ENCODE data around the gene PDZRN3.

PDZRN3 gene

GRCh38 chr3:73521734-73522336, 102.9 kb downstream of the PDZRN3 start:
- TF ChIP-seq POLR2AphosphoS5 (IDR thresholded peaks at IDR 0.05; ENCODE audit: low read depth, low read length) (no peak), TAF1 (IDR thresholded peaks at IDR 0.05; ENCODE audit: borderline replicate concordance, insufficient read depth, low read length) (no peak), FOXP2 (optimal IDR thresholded peaks at IDR 0.05; ENCODE audit: borderline replicate concordance, extremely low read depth, extremely low read length, insufficient read depth) (no peak), SIN3A (IDR thresholded peaks at IDR 0.05; ENCODE audit: borderline replicate concordance, insufficient read depth, low read length) (no peak)
- TF ChIP-seq, protein P1, sequence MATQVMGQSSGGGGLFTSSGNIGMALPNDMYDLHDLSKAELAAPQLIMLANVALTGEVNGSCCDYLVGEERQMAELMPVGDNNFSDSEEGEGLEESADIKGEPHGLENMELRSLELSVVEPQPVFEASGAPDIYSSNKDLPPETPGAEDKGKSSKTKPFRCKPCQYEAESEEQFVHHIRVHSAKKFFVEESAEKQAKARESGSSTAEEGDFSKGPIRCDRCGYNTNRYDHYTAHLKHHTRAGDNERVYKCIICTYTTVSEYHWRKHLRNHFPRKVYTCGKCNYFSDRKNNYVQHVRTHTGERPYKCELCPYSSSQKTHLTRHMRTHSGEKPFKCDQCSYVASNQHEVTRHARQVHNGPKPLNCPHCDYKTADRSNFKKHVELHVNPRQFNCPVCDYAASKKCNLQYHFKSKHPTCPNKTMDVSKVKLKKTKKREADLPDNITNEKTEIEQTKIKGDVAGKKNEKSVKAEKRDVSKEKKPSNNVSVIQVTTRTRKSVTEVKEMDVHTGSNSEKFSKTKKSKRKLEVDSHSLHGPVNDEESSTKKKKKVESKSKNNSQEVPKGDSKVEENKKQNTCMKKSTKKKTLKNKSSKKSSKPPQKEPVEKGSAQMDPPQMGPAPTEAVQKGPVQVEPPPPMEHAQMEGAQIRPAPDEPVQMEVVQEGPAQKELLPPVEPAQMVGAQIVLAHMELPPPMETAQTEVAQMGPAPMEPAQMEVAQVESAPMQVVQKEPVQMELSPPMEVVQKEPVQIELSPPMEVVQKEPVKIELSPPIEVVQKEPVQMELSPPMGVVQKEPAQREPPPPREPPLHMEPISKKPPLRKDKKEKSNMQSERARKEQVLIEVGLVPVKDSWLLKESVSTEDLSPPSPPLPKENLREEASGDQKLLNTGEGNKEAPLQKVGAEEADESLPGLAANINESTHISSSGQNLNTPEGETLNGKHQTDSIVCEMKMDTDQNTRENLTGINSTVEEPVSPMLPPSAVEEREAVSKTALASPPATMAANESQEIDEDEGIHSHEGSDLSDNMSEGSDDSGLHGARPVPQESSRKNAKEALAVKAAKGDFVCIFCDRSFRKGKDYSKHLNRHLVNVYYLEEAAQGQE (IDR thresholded peaks at IDR 0.05; ENCODE audit: insufficient read depth in 1 of 2, low read depth in 2 of 2, low read length in 2 of 2): no peak

- TF ChIP-seq, protein P1 (IDR thresholded peaks at IDR 0.05; ENCODE audit: insufficient read depth in 1 of 2, low read depth in 2 of 2, low read length in 2 of 2): no peak
- no peak for TF ChIP-seq TAF1 (IDR thresholded peaks at IDR 0.05; ENCODE audit: borderline replicate concordance, insufficient read depth, low read length)
- TF ChIP-seq FOXP2 (optimal IDR thresholded peaks at IDR 0.05; ENCODE audit: borderline replicate concordance, extremely low read depth, extremely low read length, insufficient read depth): no peak
- TF ChIP-seq SIN3A (IDR thresholded peaks at IDR 0.05; ENCODE audit: borderline replicate concordance, insufficient read depth, low read length): no peak
- no peak for TF ChIP-seq POLR2AphosphoS5 (IDR thresholded peaks at IDR 0.05; ENCODE audit: low read depth, low read length)
Measured at GRCh38 chr3:73520931-73521461, 103.7 kb downstream of the PDZRN3 start.

- TF ChIP-seq, protein P1 (IDR thresholded peaks at IDR 0.05; ENCODE audit: insufficient read depth in 1 of 2, low read depth in 2 of 2, low read length in 2 of 2): no peak
- TF ChIP-seq POLR2AphosphoS5 (IDR thresholded peaks at IDR 0.05; ENCODE audit: low read depth, low read length) (no peak), SIN3A (IDR thresholded peaks at IDR 0.05; ENCODE audit: borderline replicate concordance, insufficient read depth, low read length) (no peak), FOXP2 (optimal IDR thresholded peaks at IDR 0.05; ENCODE audit: borderline replicate concordance, extremely low read depth, extremely low read length, insufficient read depth) (no peak), TAF1 (IDR thresholded peaks at IDR 0.05; ENCODE audit: borderline replicate concordance, insufficient read depth, low read length) (no peak)
Measured at GRCh38 chr3:73516631-73517030, 108.1 kb downstream of the PDZRN3 start.

GRCh38 chr3:73513260-73513659, 111.5 kb downstream of the PDZRN3 start:
- TF ChIP-seq, protein P1 (IDR thresholded peaks at IDR 0.05; ENCODE audit: insufficient read depth in 1 of 2, low read depth in 2 of 2, low read length in 2 of 2): no peak
- no peak for TF ChIP-seq FOXP2 (optimal IDR thresholded peaks at IDR 0.05; ENCODE audit: borderline replicate concordance, extremely low read depth, extremely low read length, insufficient read depth)
- no peak for TF ChIP-seq POLR2AphosphoS5 (IDR thresholded peaks at IDR 0.05; ENCODE audit: low read depth, low read length)
- no peak for TF ChIP-seq TAF1 (IDR thresholded peaks at IDR 0.05; ENCODE audit: borderline replicate concordance, insufficient read depth, low read length)
- TF ChIP-seq SIN3A (IDR thresholded peaks at IDR 0.05; ENCODE audit: borderline replicate concordance, insufficient read depth, low read length): no peak
